Sigmoid colon (tissue), 7 donors: ENCODE data around the gene COG4. TPM values are rescaled to one million over a fixed set of nuclear protein-coding genes. Genes with fewer than 3 reads are reported as not detected.

ENCODE experiments used
- polyA plus RNA-seq, 3 donors: library from polyadenylated mRNA; stranded (reverse); fragments of 200-250 nt; gene quantifications; one replicate each; pipeline ENCODE4 v1.2.3, GENCODE V29; 2013
- small RNA-seq, 3 donors: library from RNA; depleted of rRNA; stranded (forward); fragments of <200 nt; gene quantifications; one replicate each; pipeline ENCODE3, GENCODE V24; 2016
- total RNA-seq, 4 donors: library from RNA; depleted of rRNA; stranded (reverse); fragments of >200 nt; gene quantifications; one replicate each; pipeline ENCODE4 v1.1.0, GENCODE V29; 2016
- donor health status: healthy with polysubstance abuse.
- donor health status: Bipolar disorder and iron deficiency.
- donor health status: healthy.

COG4 gene
- total and polyA plus RNA-seq, 7 donors, result 25.2 to 51.0 (median 32.7) TPM

Small RNA genes lying within 50 kb of the gene (small RNA-seq; reads per million reads assigned to genes)
- gene RNU6-23P (0 reads per million in 3 donors), gene RPS27P26 (0 reads per million in 3 donors), gene SNORD111 (240 to 763 (median 590) reads per million in 3 donors), gene SNORD111B (227 to 380 (median 289) reads per million in 3 donors)

Other genes starting within 250 kb of the COG4 start
- 10 to 100 TPM; 58.1 to 80.0 (median 61.9) TPM for gene AARS1, start 234.0 kb downstream of the COG4 start, total RNA-seq
- 10 to 100 TPM; 19.8 to 45.8 (median 21.5) TPM for gene AARS1, start 234.0 kb downstream of the COG4 start, polyA plus RNA-seq
- gene DDX19B, start 224.4 kb downstream of the COG4 start, total RNA-seq, result 10 to 100 TPM; 16.6 to 27.1 (median 24.6) TPM
- 10 to 100 TPM; 21.7 to 34.2 (median 23.4) TPM for gene DDX19B, start 224.4 kb downstream of the COG4 start, polyA plus RNA-seq
- gene DDX19A, start 176.7 kb downstream of the COG4 start, total RNA-seq, result 10 to 100 TPM; 33.9 to 41.3 (median 37.9) TPM
- 10 to 100 TPM; 12.0 to 24.4 (median 14.4) TPM for gene DDX19A, start 176.7 kb downstream of the COG4 start, polyA plus RNA-seq
- gene ST3GAL2, start 84.5 kb downstream of the COG4 start, total RNA-seq, result 10 to 100 TPM; 14.0 to 21.3 (median 16.6) TPM
- gene ST3GAL2, start 84.5 kb downstream of the COG4 start, polyA plus RNA-seq, result 10 to 100 TPM in 1 of 3 donors, 1 to 10 TPM in 2; 2.3 to 10.2 (median 2.4) TPM
- gene FCSK, start 69.0 kb downstream of the COG4 start, total RNA-seq, result 10 to 100 TPM in 3 of 4 donors, 1 to 10 TPM in 1; 7.8 to 13.3 (median 12.2) TPM
- gene FCSK, start 69.0 kb downstream of the COG4 start, polyA plus RNA-seq, result 10 to 100 TPM in 2 of 3 donors, 1 to 10 TPM in 1; 7.6 to 19.1 (median 14.4) TPM
- 10 to 100 TPM; 41.9 to 71.5 (median 59.5) TPM for gene SF3B3, start 262 bp upstream of the COG4 start, total RNA-seq
- gene SF3B3, start 262 bp upstream of the COG4 start, polyA plus RNA-seq, result 10 to 100 TPM; 23.8 to 98.5 (median 30.6) TPM
- gene IL34, start 123.0 kb upstream of the COG4 start, total RNA-seq, result 1 to 10 TPM in 3 of 4 donors, not detected in 1; 3.6 to 5.4 (median 4.6) TPM
- 1 to 10 TPM in 2 of 3 donors, not detected in 1; 1.8 to 5.5 TPM for gene IL34, start 123.0 kb upstream of the COG4 start, polyA plus RNA-seq
- gene MTSS2, start 162.5 kb upstream of the COG4 start, total RNA-seq, result 10 to 100 TPM; 36.4 to 100.0 (median 60.7) TPM
- gene MTSS2, start 162.5 kb upstream of the COG4 start, polyA plus RNA-seq, result 10 to 100 TPM in 2 of 3 donors, 1 to 10 TPM in 1; 5.4 to 28.2 (median 10.9) TPM